K562 (cell line): ENCODE data around the gene MAN1B1. TPM values are rescaled to one million over a fixed set of nuclear protein-coding genes. Genes with fewer than 3 reads are reported as not detected.
A peak's percentile ranks its signal among the peaks of the same experiment; 100 is the strongest.

Source experiments
- ATAC-seq: fragments of 200-7000 bp; cut with Tn5 transposase; 3 replicates; pipeline ENCODE4 v1.9.1; 2020; ENCODE audit warnings: moderate library complexity
- BruUV-seq: library from RNA; stranded (reverse); fragments of 400-500 nt; replicated peaks from 2 replicates; lab custom pipeline; 2021; lab: Mats Ljungman, UMichigan
- CTCF ChIA-PET: fragments of 300-600 bp; formaldehyde crosslinking; extraction: SDS; loops from one replicate; lab custom pipeline; 2021; ENCODE audit warnings: low intra/inter-chr PET ratio; lab: Yijun Ruan, JAX
- POLR2A ChIA-PET: fragments of 300-600, 350-650 bp; sonication (Branson Sonifier 250); formaldehyde crosslinking; extraction: SDS; loops from one replicate; lab custom pipeline; 2021; ENCODE audit warnings: antibody characterized with exemption, inconsistent platforms; lab: Yijun Ruan, JAX
- DNase-seq, 4 experiments: peaks; one replicate each; pipeline versions ENCODE4 v3.0.0 to v3.0.0-alpha.2; 2011 to 2018; ENCODE audit warnings: low spot score in 3 of 4, mixed read lengths in 3 of 4; ENCODE audit errors: extremely low read depth in 1 of 4
- FAIRE-seq: peaks from 2 replicates; lab custom pipeline; 2011; peaks lifted over from hg19 to GRCh38; lab: Jason Lieb, UNC
- H2AFZ ChIP-seq: 2 replicates; pipeline ENCODE4 v1.6.0; 2011; ENCODE audit warnings: low read depth, low read length, control low read depth, inconsistent platforms
- H3K27ac ChIP-seq: fragments of 200-600 bp; 3 replicates; pipeline ENCODE4 v1.8.0; 2011; ENCODE audit warnings: low read depth, mild to moderate bottlenecking, control low read depth, inconsistent platforms, low read length, moderate library complexity, mixed read lengths; ENCODE audit errors: extremely low read depth
- H3K27me3 ChIP-seq, 2 experiments: fragments of 300-600 bp in 1 of 2; 2 replicates in 1 of 2; 3 replicates in 1 of 2; pipeline versions ENCODE4 v1.6.0 to v1.8.0; 2011; ENCODE audit warnings: inconsistent platforms in 2 of 2, low read length in 2 of 2, mild to moderate bottlenecking in 1 of 2, mixed read lengths in 1 of 2, moderate library complexity in 1 of 2; ENCODE audit not compliant: control insufficient read depth in 2 of 2, insufficient read depth in 2 of 2
- H3K36me3 ChIP-seq: fragments of 300-600 bp; 3 replicates; pipeline ENCODE4 v1.8.0; 2011; ENCODE audit warnings: mild to moderate bottlenecking, low read length, inconsistent platforms; ENCODE audit not compliant: control insufficient read depth, insufficient read depth
- H3K4me1 ChIP-seq, 2 experiments: fragments of 200-600 bp in 1 of 2; replicated peaks in 1 of 2; 2 replicates in 1 of 2; 3 replicates in 1 of 2; pipeline versions ENCODE4 v1.5.1 to v1.8.0; 2011; ENCODE audit warnings: inconsistent platforms in 2 of 2, low read length in 2 of 2, mild to moderate bottlenecking in 1 of 2, mixed read lengths in 1 of 2, moderate library complexity in 1 of 2; ENCODE audit not compliant: control insufficient read depth in 2 of 2, insufficient read depth in 2 of 2
- H3K4me2 ChIP-seq: 2 replicates; pipeline ENCODE4 v1.6.1; 2011; ENCODE audit warnings: low read length, control low read depth, inconsistent platforms, mixed read lengths; ENCODE audit not compliant: insufficient read depth
- H3K4me3 ChIP-seq: fragments of 200-600 bp; sonication (generic), shearing (Covaris generic); 2 replicates; pipeline ENCODE4 v1.5.1; 2016; ENCODE audit warnings: control low read depth, inconsistent platforms
- H3K79me2 ChIP-seq: fragments of 200-600 bp; 3 replicates; pipeline ENCODE4 v1.8.0; 2011; ENCODE audit warnings: low read length, inconsistent platforms; ENCODE audit not compliant: control insufficient read depth, insufficient read depth
- H3K9ac ChIP-seq, 2 experiments: 2 replicates each; pipeline versions ENCODE4 v1.6.0 to v1.6.1; 2011; ENCODE audit warnings: low read depth in 2 of 2, low read length in 2 of 2, control low read depth in 1 of 2, inconsistent platforms in 1 of 2, mild to moderate bottlenecking in 1 of 2, mixed read lengths in 1 of 2; ENCODE audit not compliant: insufficient read depth in 1 of 2
- H3K9me1 ChIP-seq: one replicate; pipeline ENCODE4 v1.6.0; 2011; ENCODE audit warnings: inconsistent platforms, mild to moderate bottlenecking, low read length, moderate library complexity; ENCODE audit not compliant: control insufficient read depth, insufficient read depth
- H3K9me3 ChIP-seq: replicated peaks from 2 replicates; pipeline ENCODE4 v1.5.1; 2011; ENCODE audit warnings: low read depth, low read length, inconsistent platforms; ENCODE audit not compliant: control insufficient read depth, insufficient read depth
- H4K20me1 ChIP-seq: replicated peaks from 2 replicates; pipeline ENCODE4 v1.6.1; 2011; ENCODE audit warnings: low read length, inconsistent platforms, mixed read lengths; ENCODE audit not compliant: control insufficient read depth, insufficient read depth
- CCAR2 ChIP-seq: fragments of 200-400 bp; formaldehyde crosslinking; IDR thresholded peaks from 2 replicates; pipeline ENCODE4 v1.6.1; 2017; ENCODE audit warnings: mild to moderate bottlenecking, low read depth, low read length
- FOXK1 ChIP-seq: sonication (generic); formaldehyde crosslinking; IDR thresholded peaks from 2 replicates; pipeline ENCODE4 v1.8.0; 2022; ENCODE audit warnings: missing genetic modification reagents, mild to moderate bottlenecking, borderline replicate concordance
- KDM1A ChIP-seq, 2 experiments: fragments of 450-650 bp; IDR thresholded peaks; 2 replicates each; pipeline ENCODE4 v1.6.1; 2016; ENCODE audit warnings: mild to moderate bottlenecking in 2 of 2
- ZBTB8A ChIP-seq: fragments of 450-650 bp; IDR thresholded peaks from 2 replicates; pipeline ENCODE4 v1.6.1; 2018; ENCODE audit warnings: mild to moderate bottlenecking, moderate library complexity; ENCODE audit not compliant: partially characterized antibody
- ZNF12 ChIP-seq: sonication (generic); formaldehyde crosslinking; IDR thresholded peaks from 2 replicates; pipeline ENCODE4 v1.4.0; 2020; ENCODE audit warnings: mild to moderate bottlenecking, missing genetic modification reagents
- ZNF695 ChIP-seq: fragments of 450-650 bp; formaldehyde crosslinking; IDR thresholded peaks from 2 replicates; pipeline ENCODE4 v1.4.0; 2020; ENCODE audit warnings: mild to moderate bottlenecking, moderate library complexity
- ZSCAN32 ChIP-seq: fragments of 450-650 bp; formaldehyde crosslinking; IDR thresholded peaks from 2 replicates; pipeline ENCODE4 v1.4.0; 2020; ENCODE audit warnings: mild to moderate bottlenecking, moderate library complexity
- WGBS: fragments of 100-300 bp; shearing (Covaris generic); methylation state at CpG from one replicate; pipeline ENCODE4 v1.1.6; 2016; ENCODE audit warnings: low coverage, mixed read lengths; ENCODE audit not compliant: insufficient coverage; ENCODE audit errors: missing lambda C conversion rate; 5-methylcytosine and 5-hydroxymethylcytosine counted together
- in situ Hi-C: fragments of 300-500 bp; cut with MboI; formaldehyde crosslinking; loops from 4 replicates; pipeline ENCODE4 v1.15.0; 2018; ENCODE audit warnings: inconsistent platforms, mixed read lengths
- intact Hi-C: fragments of 100-400 bp; cut with micrococcal nuclease; formaldehyde crosslinking; loops from 2 replicates; pipeline ENCODE4 v1.14.2; 2022
- polyA plus RNA-seq, 8 experiments: library from polyadenylated mRNA; depleted of rRNA in 4 of 8; stranded (reverse) in 5 of 8; unstranded in 3 of 8; fragments of >200 nt; fragmentation: Nextera tagmentation in 2 of 8; fragmentation: Illumina TruSeq in 1 of 8; extraction: Ambion mirVana in 2 of 8; extraction: Trizol in 1 of 8; gene quantifications; 2 replicates each; pipeline versions ENCODE4 v1.2.1 to v1.2.3, GENCODE V29; 2011 to 2014; ENCODE audit warnings: inconsistent platforms in 1 of 8, missing spikeins in 1 of 8
- total RNA-seq, 7 experiments: library from RNA; depleted of rRNA in 6 of 7; stranded (reverse); fragments of >200 nt in 6 of 7; fragmentation: Illumina TruSeq in 2 of 7; extraction: Trizol in 2 of 7; gene quantifications; 2 replicates each; pipeline versions ENCODE4 v1.2.1 to v1.2.3, GENCODE V29; 2011 to 2021; ENCODE audit warnings: low replicate concordance in 1 of 7
- TF ChIP-seq, protein P1 (sequence below): sonication (generic); formaldehyde crosslinking; IDR thresholded peaks from 2 replicates; pipeline ENCODE4 v1.9.0; 2022; ENCODE audit warnings: mild to moderate bottlenecking, missing genetic modification reagents
- TF ChIP-seq, protein P2 (sequence below): sonication (generic); formaldehyde crosslinking; IDR thresholded peaks from 2 replicates; pipeline ENCODE4 v1.8.1; 2023; ENCODE audit warnings: mild to moderate bottlenecking, missing genetic modification reagents
- TF ChIP-seq, protein P3 (sequence below): sonication (generic); formaldehyde crosslinking; IDR thresholded peaks from 2 replicates; pipeline ENCODE4 v1.9.0; 2022; ENCODE audit warnings: mild to moderate bottlenecking, missing genetic modification reagents

The MAN1B1 gene
- total and polyA plus RNA-seq, 9 of the 15 experiments (the other 6 are each of a cell fraction or from before 2014, with no cell fraction given), result 0.55 to 36.6 (median 27.3) TPM

DNA sequence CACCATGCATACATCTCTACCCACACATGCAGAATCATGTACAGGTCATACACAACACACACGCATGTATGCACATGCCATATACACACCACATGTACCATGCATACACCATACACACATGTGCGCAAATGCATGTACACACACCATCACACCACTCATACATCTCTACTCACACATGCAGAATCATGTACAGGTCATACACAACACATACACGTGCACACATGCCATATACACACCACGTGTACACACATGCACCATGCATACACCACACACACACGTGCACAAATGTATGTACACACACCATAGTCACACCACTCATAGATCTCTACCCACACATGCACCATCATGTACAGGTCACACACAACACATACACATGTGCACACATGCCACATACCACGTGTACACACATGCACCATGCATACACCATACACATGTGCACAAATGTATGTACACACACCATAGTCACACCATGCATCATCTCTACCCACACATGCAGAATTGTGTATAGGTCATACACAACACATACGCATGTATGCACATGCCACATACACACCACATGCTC is 66.1 kb downstream of the MAN1B1 start:
- H3K9me3 ChIP-seq, result no peaks in the 10 kb centered on the region; the same call in 1 of the 2 replicates
- no peak overlapping the region for H3K27ac ChIP-seq
- H3K36me3 ChIP-seq, result no peaks in the 10 kb centered on the region
- POLR2A ChIA-PET, result no interaction called here
- WGBS, result 41% methylated on average over 7 of the region's 7 CpGs
- in situ Hi-C loops, result no loop called here
- BruUV-seq, result no TSS peak
- no peak overlapping the region for H3K9ac ChIP-seq
- peaks cover 17 to 52% of the 10 kb centered on the region in 2 experiments; a peak in 4 of 5 replicates for H3K4me1 ChIP-seq
- FAIRE-seq (no peak), ATAC-seq (no peak), DNase-seq (no peak)
- intact Hi-C loops, result no loop called here
- H4K20me1 ChIP-seq, result 0 out of 2 replicates have a peak, but pooled peaks cover 2% of the 10 kb centered on the region
- no peak for TF ChIP-seq ZNF12 (CRISPR knock-in tag)
- TF ChIP-seq, protein P1, sequence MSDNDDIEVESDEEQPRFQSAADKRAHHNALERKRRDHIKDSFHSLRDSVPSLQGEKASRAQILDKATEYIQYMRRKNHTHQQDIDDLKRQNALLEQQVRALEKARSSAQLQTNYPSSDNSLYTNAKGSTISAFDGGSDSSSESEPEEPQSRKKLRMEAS, result peak; percentile 68
- TF ChIP-seq, protein P2, sequence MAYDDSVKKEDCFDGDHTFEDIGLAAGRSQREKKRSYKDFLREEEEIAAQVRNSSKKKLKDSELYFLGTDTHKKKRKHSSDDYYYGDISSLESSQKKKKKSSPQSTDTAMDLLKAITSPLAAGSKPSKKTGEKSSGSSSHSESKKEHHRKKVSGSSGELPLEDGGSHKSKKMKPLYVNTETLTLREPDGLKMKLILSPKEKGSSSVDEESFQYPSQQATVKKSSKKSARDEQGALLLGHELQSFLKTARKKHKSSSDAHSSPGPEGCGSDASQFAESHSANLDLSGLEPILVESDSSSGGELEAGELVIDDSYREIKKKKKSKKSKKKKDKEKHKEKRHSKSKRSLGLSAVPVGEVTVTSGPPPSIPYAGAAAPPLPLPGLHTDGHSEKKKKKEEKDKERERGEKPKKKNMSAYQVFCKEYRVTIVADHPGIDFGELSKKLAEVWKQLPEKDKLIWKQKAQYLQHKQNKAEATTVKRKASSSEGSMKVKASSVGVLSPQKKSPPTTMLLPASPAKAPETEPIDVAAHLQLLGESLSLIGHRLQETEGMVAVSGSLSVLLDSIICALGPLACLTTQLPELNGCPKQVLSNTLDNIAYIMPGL (CRISPR knock-in tag), result no peak
- TF ChIP-seq KDM1A (IDR thresholded peaks at IDR 0.05), result peak in 1 of 2 experiments; percentile 93; a peak in 2 of 4 replicates
- TF ChIP-seq, protein P3, sequence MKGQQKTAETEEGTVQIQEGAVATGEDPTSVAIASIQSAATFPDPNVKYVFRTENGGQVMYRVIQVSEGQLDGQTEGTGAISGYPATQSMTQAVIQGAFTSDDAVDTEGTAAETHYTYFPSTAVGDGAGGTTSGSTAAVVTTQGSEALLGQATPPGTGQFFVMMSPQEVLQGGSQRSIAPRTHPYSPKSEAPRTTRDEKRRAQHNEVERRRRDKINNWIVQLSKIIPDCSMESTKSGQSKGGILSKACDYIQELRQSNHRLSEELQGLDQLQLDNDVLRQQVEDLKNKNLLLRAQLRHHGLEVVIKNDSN (CRISPR knock-in tag), result 0 out of 2 replicates have a peak, but pooled peaks have one; percentile 5
- no peak for TF ChIP-seq ZNF695
- TF ChIP-seq ZBTB8A, result no peak
- TF ChIP-seq ZSCAN32 (CRISPR knock-in tag), result no peak
- TF ChIP-seq CCAR2, result no peak
- TF ChIP-seq FOXK1, result no peak
- H3K79me2 ChIP-seq, result no peaks in the 10 kb centered on the region
- H3K4me3 ChIP-seq, result no peak overlapping the region
- H3K27me3 ChIP-seq, result no peaks in the 10 kb centered on the region
- no peaks in the 10 kb centered on the region for H3K9me1 ChIP-seq
- H3K4me2 ChIP-seq, result no peak overlapping the region
- CTCF ChIA-PET, result no interaction called here
- H2AFZ ChIP-seq, result no peak overlapping the region
